Endothelial cell of hepatic sinusoid (primary cell): Measurements from ENCODE around the gene RYR3.

Experiments
- in situ Hi-C: cut with HindIII; loops from 2 replicates; pipeline ENCODE4 v1.10.0; 2017; ENCODE audit warnings: low sequenced_read_pairs

RYR3 gene

DNA sequence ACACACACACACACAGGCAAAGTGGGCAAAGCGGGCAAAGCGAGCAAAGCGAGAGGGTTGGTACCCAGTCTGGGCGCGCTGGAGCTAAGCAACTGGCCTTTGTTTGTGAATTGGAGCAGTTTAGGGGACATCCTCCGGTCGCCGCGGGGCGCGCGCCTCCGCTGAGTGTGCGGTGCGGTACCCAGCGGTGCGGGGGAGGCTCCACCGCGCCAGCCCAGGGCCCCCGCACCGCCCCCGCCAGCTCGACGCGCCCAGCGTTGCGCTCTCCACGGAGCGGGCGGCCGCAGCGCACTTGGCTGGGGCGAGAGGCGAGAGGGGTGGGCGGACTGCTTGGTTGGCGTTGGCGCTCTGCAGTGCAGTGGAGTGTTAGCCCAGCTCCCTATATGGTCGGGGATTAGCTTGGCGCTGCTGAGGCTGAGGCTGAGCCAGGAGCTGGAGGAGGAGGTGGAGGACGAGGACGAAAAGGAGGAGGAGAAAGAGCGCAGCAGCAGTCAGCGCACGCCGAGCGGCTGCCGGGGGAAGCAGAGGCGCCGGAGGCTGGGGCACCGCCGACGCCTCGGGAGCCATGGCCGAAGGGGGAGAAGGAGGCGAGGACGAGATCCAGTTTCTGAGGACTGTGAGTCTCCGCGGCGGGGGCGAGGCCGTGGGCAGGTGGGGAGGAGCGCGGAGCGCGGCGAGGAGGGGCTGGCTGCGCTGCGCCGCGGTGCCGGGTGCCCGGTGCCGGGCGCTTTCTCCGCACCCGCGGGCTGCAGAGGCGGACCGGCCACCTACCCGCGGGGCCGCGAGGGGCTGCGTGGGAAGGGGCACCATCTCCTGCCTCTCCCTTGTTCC is at the start of gene RYR3:
TSS of gene RYR3 (plus strand) at position 487 of the 831 bp plus-strand sequence. CDS start at position 566, 79 bp downstream.
- in situ Hi-C loops = no loop called here

DNA sequence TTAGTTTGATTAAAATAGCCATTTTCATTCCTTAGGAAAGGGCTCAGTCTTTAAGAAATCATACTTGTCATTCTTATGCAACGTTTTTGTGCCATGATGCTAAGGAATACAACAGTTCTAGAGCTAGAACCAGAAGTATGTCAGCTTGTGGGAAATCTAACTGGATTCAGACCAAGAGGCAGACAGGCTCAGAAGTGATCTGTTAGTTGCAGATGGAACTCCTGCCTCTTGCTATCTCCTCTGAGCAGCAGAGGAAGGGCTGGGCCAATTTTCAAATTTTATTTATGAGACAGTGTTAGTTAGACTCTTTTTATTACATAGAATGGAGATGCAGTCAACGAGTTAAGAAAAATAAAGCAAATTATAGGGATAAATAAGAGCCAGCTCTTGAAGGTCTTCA is 48.5 kb upstream of the RYR3 start:
- in situ Hi-C loops = no loop called here

DNA sequence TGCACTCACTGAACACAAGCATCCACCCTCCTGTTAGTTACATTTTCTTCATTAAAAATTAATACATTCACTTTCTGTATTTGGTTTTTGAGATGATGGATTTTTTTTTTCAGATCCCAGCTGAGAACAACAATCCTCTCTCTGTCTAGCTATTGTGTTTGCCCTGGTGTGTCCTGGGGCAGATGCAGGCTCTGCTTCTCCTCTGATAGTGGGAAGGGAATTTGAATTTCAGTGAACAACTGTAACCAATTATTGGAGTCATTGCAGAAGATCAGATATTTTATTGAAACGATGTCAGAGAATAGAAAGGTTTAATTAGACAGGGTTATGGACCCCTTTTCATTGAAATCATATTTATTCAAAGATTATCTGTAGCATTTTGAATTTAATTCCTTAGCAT is 33.1 kb upstream of the RYR3 start:
- in situ Hi-C loops = no loop called here

DNA sequence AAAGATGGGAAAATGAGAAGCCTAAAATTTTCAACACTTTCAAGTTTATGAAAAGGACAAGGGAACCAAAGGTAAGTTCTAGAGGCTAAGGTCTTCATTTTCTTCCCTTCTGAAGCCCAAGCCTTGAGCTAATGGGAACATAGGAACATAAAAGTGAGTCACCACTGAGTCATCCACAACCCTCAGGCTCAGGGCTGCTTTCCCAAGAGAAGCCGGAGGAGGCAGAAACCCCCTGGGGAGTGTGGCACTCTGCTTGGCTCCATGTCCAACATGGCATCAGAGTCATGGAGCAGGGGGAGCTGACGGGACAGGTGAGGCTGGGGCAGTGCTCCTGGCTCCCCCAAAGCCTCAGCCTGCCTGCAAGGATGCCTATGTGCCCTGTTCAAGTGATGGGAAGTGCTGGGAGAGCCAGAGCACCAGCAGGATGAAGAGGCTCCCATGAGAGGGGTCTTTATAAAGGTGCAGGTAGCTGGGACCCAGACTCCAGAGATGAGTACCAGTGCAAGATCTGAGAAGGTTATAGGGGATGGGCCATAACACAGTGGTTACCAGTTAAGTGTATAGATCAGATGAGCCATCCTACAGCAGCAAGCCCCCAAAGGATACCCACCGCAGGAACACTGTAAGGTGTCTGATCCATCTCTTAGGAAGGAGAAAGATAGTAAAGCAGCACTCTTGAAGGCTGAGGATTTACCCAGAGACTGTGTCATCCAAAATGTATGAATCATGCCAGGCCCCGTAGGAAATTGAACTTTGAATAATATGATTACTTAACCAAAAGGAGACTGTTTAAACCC is 31.8 kb upstream of the RYR3 start:
- in situ Hi-C loops = no loop called here

DNA sequence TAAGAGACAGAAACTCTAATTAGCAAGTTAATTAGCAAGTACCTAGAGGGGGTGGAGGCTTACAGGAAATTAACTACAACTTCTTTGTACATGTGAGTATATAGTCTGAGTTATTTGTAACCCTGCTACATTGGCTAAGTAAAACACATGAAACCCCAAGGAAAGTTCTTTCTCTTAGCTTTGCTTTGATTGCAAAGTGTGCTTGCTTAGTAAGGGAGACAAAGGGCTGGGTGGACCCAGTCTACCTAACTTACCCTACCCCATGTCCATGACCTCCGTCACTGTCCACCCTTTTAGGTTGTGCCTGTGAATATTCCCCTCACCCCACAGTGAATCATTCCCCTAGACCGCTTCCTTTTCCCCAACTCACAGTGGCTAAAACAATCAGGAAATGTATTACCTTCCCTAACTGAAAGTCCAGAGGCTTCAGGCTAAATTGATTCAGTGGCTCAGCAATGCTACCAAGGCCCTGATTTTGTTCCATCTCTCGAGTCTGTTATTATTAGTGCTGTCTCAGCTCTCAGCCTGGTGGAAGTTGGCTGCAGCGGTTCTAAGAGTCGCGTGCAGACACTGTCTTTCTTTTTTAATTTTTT is 31.1 kb upstream of the RYR3 start:
- in situ Hi-C loops = no loop called here

DNA sequence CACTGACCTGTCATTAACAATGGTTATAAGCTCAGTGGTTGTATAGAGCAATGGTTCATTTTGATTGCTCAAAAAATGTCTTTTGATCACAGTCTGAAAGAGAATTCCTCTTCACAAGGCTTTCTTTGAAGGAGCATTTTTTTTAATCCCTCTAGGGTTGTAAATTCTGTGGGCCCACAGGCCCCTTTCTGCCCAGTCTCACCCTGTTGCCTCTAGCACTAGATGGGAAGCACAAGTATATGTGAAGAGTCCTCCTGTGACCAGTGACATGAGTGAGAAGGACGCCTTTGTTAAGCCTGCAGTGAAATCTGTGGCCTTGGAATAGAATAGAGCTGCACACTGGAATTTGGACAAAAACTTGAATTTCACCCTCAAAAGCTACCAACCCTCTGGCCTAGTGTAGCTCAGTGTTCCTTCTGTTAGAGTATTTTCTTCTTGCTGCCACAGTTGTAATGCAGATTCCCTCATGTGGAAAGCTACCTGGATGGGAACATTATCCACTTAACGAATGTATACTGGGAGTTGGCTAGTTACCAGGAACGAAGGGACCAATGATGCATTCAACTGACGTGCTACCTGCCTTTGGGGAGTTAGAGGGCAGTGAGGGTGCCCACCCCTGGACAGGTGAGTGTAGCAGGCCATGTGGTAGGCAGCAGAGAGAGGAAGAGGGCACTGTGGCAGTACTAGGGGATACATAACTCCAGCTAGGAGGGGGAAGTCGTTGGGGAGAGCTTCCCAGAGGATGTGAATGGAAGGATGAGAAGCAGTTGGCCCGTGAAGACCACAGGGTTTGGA is 28.3 kb upstream of the RYR3 start:
- in situ Hi-C loops = no loop called here

DNA sequence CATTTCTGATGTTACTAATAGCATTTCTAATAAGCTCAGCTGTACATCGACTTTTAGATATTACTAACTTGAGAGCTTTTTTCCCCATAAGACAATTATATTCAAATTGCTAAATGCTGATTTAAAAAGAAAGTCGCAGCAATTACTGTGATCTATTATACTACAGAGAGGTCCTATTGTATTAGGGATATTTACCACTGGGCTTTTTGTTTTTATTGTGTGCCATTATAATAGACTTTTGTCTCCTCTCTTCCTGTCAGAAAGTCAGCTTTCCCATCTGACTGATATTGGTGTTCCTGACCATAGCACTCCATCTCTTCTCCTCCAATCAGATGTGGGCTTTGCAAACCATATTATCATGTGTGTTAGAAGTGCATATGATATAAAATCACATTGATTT is 27.2 kb upstream of the RYR3 start:
- in situ Hi-C loops = no loop called here

DNA sequence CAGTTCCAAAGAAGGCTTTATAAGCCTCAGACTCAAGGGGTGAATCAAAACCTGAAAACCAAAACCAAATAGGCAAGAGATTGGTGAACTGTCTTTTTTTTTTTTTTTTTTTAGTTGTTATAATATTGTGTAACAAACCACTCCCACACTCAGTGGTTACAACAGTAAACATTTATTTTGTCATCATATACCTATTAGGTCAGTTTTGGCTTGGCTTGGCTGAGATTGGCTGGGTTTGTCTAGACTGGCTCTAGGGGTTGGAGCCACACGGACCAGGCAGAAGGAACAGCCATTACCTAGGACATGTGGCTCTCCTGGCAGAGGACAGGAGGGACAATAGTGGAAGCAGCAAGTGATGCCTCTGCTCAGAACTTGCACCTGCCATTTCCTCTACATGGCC is 26.4 kb upstream of the RYR3 start:
- in situ Hi-C loops = no loop called here

DNA sequence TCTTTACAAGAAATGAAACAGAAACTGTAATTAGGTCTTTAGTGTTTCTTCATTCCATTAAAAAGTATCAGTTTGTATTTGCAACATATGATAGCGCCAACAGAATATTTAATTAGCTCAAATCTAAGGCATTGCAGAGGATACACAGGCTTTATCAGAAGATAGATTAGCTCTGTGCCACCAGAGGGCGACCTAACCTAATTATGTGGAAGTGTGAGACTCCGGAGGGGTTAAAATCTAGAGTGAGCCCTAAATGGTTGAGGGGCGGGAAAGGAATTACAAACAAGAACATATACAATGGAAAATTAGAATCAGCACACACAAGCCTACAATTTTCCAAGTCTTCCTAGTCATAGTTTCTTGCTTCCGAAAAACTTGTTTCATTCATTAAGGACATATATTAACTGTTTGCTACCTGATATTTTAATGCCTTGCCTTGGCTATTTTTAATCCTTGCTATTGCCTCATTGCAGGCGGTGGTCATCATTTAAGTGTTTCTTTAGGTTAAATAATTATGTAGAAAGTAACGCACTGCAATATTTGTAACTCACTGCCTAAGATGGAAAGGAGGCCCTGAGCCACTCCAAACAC is 18.0 kb upstream of the RYR3 start:
- in situ Hi-C loops = no loop called here

DNA sequence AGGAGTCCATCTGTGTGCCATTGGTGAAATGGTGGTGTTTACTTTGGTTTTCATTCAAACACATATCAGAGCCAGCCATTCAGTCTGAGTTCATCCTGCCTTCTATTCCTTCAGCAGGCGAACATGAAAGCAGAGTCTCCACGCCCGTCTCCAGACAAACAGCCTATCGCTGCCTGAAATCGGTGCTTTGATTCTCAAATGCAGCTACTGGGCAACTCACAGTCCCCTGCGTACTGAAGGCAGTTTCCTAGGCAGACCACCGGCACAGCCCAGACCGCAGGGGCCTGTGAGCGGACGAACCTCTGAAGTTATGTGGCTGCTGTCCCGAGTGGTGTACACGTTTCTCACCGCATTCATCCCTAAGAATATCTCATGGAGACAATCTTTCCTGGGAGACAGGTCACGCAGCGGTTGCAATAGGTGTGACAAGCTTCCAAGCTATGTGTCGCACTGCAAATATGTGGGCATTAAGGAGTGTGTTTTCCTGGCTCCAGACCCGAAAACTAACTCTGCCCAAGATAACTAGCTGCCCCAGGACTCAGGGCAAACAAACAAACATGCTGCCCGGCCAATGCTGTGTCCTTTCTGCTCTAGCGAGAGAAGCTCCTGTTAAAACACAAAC is 16.9 kb upstream of the RYR3 start:
- in situ Hi-C loops = no loop called here

DNA sequence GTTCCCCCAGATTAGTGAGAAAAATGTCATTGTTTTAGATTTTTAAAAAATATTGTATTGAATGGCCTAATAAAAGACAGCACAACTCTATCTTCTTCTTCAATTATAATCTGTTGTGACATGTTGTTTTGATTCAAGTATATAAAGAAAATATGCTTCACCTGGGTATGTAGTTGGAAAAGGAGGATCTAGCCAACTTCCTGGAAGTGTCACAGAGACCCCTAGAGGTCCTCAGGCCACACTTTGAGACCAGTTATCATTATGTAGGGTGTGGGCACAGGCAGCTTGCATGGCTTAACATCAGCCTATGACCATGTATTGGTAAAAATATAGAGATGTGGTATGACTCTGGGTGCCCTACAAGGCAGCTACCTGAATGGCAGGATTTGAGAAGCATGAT is 14.7 kb upstream of the RYR3 start:
- in situ Hi-C loops = no loop called here

DNA sequence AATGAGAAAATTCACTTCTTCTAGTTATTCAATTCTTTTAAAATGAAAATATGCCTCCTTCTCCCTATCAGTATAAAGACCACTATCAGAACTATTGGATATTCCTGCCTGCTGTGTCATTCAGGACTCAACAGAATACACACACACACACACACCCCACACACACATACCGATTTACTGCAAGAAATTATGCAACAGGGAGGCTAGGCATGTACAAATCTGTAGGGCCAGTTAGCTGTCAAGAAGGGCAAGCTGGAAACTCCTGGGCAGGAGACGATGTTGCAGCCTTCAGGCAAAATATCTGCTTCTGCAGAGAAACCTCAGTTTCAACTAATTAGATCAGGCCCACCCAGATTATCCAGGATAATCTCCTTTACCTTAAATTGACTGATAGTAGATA is 13.9 kb upstream of the RYR3 start:
- in situ Hi-C loops = no loop called here

DNA sequence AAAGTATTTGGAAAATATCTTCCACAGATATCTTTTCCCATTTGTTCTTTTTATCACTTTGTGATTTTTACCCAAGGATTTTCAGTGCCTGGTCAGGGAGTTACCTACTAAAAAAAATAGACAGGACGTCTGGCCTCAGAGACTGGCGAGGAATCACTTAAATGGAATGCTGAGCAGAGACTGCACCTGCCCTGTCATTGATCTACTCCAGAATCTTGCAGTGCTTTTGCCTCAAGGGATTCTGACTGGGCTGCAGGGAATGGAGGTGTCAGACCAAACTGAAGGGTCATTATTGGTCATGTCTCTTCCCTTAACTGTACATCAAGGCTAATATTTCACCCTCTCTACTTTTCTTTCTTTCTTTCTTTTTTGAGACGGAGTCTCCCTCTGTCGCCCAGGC is 12.1 kb upstream of the RYR3 start:
- in situ Hi-C loops = no loop called here

DNA sequence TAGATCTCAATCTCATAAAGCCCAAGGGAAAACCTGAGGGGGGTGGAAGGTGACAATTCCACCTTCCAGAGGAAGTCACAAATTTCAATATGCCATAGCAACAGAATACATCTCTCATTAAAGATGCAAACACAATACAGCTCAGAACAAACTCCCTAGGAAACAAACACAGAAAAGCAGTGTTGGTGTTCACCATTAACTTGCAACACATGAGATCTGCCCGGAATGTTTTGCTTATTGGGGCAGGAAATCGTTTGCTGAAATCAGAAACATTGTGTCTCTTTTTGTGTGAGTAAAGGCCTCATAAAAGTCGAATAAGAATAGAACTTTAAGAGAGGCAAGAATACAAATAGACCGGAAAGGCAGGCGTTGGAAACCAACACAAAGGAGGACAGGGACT is 5.8 kb upstream of the RYR3 start:
- in situ Hi-C loops = no loop called here

DNA sequence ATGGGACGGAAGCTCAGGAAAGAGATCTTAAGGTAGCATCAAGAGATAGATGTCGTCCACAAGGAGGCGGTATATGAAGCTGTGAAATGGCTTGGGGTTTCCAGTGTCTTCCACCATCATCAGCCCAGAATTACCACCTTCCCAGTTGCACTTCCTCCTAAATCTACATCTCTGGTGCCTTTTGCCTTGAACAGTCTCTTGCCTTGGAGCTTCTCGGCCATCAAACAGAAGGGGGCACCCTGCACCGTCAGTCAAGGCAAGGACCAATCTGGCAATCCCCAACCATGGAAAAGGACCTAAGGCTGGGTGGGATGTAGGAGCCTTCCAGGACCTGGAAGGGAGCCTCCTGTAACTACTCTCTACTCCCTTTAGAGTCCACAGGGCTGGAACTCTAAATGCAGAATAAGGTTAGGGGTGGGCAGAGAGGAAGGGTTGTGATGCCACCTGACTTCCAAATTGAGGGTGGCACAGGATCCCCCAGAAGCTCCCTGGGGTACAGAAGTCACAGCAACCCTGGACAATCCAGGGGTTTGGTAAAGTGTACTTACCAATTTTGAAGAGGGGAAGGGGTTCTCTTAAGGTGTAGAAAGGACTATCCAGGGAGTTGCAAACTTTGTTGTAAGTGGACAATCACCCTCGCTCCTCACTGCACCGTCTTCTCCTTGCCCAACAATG is 1.0 kb upstream of the RYR3 start:
- in situ Hi-C loops = no loop called here

DNA sequence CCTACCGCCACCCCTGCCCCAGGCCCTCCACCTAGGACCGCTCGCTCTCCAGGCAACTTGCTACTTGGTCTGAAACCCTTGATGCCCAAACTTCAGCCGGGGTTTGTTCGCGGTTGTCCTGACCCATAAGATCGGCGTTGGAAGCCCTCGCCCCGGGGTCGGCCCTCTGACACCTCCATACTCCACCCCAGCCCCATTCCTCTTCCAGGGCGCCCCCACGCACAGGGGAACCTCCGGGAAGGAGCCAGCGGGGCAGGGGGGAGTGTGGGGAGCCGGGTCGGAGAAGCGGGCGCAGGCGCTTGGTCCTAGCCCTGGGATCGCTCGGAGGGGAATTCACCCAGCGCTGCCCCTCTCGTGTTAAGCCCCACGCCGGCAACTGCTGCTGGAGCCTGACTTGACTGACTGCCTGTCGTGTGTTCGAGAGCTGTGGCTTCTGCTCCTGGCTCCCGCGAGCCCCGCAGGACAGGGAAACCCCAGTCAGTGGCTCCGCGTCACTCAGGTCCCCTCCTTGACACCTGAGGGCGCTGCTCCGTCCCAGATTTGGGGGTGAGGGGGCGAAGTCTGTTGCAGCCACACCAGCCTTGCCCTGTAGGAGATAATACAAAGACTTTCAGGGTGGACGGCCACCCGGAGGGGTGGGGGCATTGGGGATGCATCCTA is 675 bp downstream of the RYR3 start:
- in situ Hi-C loops = no loop called here

DNA sequence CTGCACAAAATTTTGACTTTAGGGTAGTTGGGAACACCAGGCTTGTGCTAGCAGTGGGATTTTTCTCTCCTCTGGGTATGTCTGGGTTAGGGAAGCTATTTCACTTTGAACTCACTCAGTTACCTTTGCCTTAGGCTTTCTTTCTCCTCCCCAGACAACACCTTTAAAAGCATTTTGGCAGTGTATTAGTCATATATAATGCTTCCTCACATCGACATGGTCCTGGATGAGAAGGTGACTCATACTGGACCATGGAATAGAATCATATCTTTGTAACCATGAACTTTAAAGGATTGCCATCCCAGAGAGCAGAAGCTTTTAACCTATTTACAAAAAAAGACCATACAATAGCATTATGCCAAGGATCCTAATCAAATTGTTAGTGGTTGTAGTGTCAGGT is 2.7 kb downstream of the RYR3 start:
- in situ Hi-C loops = no loop called here

DNA sequence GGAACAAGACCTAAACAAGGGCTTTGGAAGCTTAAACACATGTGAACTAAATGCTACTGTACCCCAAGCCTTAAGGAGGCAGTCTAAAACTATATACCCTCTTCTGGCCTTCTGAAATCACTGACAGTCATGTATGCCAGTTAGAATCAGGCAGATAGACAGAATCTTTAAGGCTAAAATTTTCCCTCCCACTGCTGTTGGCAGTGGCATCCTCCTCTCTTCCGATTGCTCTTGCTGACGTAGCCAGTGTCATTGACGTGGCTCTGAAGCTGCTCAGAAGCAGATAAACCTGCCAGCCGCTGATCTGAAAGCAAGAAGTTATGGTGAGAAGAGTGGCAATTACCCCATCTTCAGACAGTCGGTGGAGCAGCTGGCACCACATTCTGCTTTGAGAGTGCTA is 3.3 kb downstream of the RYR3 start:
- in situ Hi-C loops = no loop called here

DNA sequence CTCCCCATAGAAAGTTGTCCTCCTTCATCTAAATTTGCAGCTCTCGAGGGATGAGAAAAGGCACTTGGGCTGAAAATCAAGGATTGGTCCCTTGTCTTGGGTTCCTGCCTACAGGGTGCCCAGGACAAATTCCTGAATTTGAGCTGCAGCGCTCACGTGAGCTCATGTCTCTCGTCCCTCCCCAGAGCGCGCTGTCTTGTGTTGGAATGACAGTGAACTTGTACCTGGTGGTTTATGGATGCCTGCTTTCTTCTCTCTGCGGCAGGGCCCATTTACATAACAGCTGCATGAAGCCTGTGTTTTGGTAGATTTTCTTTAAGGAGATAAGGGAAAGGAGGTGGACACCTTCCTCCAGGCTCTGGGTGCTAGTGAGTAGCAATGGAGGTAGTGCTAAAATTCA is 4.3 kb downstream of the RYR3 start:
- in situ Hi-C loops = no loop called here
